ENCODE measurements around the gene PPP1R13B.

Gene PPP1R13B

DNA sequence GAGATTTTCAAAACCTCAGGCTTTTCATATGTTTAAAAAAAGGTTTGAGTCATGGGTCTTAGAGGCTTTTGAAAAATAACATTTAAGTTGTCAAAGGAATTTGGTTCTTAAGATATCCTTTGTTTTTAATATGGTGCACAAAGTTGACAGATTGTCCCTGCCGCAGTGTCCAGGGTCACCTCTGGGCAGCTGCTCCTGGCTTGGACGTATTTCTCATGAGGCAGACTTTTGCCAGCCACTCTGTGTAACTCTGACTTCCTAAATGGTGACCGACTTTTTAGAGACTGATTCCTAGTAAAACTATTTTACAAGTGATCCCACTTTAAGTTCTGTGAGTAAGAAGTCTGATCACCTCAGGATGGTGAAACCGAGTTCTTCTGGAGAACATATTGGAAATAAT, 159.7 kb downstream of the PPP1R13B start:
- TF ChIP-seq, protein P1, sequence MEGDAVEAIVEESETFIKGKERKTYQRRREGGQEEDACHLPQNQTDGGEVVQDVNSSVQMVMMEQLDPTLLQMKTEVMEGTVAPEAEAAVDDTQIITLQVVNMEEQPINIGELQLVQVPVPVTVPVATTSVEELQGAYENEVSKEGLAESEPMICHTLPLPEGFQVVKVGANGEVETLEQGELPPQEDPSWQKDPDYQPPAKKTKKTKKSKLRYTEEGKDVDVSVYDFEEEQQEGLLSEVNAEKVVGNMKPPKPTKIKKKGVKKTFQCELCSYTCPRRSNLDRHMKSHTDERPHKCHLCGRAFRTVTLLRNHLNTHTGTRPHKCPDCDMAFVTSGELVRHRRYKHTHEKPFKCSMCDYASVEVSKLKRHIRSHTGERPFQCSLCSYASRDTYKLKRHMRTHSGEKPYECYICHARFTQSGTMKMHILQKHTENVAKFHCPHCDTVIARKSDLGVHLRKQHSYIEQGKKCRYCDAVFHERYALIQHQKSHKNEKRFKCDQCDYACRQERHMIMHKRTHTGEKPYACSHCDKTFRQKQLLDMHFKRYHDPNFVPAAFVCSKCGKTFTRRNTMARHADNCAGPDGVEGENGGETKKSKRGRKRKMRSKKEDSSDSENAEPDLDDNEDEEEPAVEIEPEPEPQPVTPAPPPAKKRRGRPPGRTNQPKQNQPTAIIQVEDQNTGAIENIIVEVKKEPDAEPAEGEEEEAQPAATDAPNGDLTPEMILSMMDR (IDR thresholded peaks at IDR 0.05) = no peak
- no peak overlapping the region for H3K27ac ChIP-seq
- no peaks in the 10 kb centered on the region for H3K9me3 ChIP-seq
- no peak overlapping the region for H3K4me3 ChIP-seq (ENCODE audit: low read depth in 1 of 2, low read length in 1 of 2)
- no peaks in the 10 kb centered on the region for H3K27me3 ChIP-seq
- peaks cover 91% of the 10 kb centered on the region for H3K36me3 ChIP-seq
- H3K4me1 ChIP-seq (ENCODE audit: control insufficient read depth in 1 of 2, insufficient read depth in 1 of 2, low read depth in 1 of 2, low read length in 1 of 2) = no peaks in the 10 kb centered on the region

DNA sequence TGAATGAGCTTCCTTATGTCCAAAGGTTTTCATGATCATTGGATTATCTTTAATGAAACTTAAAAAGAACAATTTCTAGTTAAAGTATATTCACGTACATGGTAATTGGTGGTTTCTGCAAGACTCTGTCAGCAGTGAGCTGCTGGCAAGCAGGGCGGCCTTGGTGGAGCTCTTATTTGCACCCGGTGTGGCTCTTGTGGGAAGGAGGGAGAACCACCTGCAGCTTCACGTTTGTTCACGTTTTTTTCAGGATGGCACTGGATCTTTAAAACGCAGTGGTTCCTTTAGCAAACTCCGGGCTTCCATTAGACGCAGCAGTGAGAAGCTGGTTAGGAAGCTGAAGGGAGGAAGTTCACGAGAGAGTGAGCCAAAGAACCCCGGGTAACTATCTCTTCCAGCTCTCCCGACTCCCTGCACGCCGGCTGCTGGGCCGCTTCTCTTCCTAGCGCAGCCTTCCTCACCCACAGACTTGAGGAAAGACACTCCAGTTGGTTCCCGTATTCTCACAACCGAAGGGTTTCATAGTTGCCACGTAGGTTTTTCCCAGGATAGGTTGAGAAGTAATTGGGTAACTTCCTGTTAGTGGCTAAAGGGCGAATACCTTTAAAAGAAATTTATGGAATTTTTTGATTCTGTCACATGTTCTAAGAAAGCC, 160.4 kb downstream of the PPP1R13B start:
- peaks cover 89% of the 10 kb centered on the region for H3K36me3 ChIP-seq
- H3K27ac ChIP-seq = no peak overlapping the region
- no peak overlapping the region for H3K4me3 ChIP-seq (ENCODE audit: low read depth in 1 of 2, low read length in 1 of 2)
- H3K9me3 ChIP-seq = no peaks in the 10 kb centered on the region
- H3K27me3 ChIP-seq = no peaks in the 10 kb centered on the region
- H3K4me1 ChIP-seq (ENCODE audit: control insufficient read depth in 1 of 2, insufficient read depth in 1 of 2, low read depth in 1 of 2, low read length in 1 of 2) = no peaks in the 10 kb centered on the region
- TF ChIP-seq, protein P1 (IDR thresholded peaks at IDR 0.05) = no peak

- H3K36me3 ChIP-seq = peaks cover 98% of the 10 kb centered on the region
- no peaks in the 10 kb centered on the region for H3K27me3 ChIP-seq
- H3K9me3 ChIP-seq = no peaks in the 10 kb centered on the region
- TF ChIP-seq, protein P1 (IDR thresholded peaks at IDR 0.05) = no peak
- H3K4me1 ChIP-seq (ENCODE audit: control insufficient read depth in 1 of 2, insufficient read depth in 1 of 2, low read depth in 1 of 2, low read length in 1 of 2) = no peaks in the 10 kb centered on the region
- H3K4me3 ChIP-seq (ENCODE audit: low read depth in 1 of 2, low read length in 1 of 2) = no peak overlapping the region
- no peak overlapping the region for H3K27ac ChIP-seq
These were observed 161.8 kb downstream of the PPP1R13B start for GRCh38 chr14:103685276-103686211.

DNA sequence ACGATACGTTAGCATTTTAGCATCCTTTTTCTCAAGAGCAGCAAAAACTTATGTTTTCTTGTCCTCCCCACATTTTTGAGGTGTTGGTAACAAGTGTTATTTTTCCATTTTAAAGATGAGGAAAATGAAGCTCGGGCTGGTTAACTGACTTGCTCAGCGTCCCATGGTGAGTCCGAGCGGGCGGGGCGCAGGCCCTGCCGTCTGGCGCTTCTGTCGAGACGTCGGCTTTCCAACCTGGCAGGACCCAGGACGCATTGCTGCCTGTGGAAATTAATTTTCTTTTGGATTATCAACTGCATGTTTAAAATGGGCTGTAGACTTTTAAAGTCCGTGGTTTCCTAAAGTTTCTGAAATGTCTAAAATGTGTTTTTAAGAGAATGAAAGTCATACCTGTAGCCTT, 162.5 kb downstream of the PPP1R13B start:
- Histone ChIP-seq H3K4me3 (ENCODE audit: low read depth in 1 of 2, low read length in 1 of 2) (no peak overlapping the region), H3K9me3 (no peaks in the 10 kb centered on the region), H3K36me3 (peaks cover 98% of the 10 kb centered on the region), H3K4me1 (ENCODE audit: control insufficient read depth in 1 of 2, insufficient read depth in 1 of 2, low read depth in 1 of 2, low read length in 1 of 2) (no peaks in the 10 kb centered on the region), H3K27me3 (no peaks in the 10 kb centered on the region), H3K27ac (no peak overlapping the region)
- TF ChIP-seq, protein P1 (IDR thresholded peaks at IDR 0.05) = no peak

- Histone ChIP-seq H3K27ac (no peak overlapping the region), H3K27me3 (no peaks in the 10 kb centered on the region), H3K4me1 (ENCODE audit: control insufficient read depth in 1 of 2, insufficient read depth in 1 of 2, low read depth in 1 of 2, low read length in 1 of 2) (no peaks in the 10 kb centered on the region), H3K4me3 (ENCODE audit: low read depth in 1 of 2, low read length in 1 of 2) (no peak overlapping the region), H3K9me3 (no peaks in the 10 kb centered on the region), H3K36me3 (peaks cover 98% of the 10 kb centered on the region)
- TF ChIP-seq, protein P1 (IDR thresholded peaks at IDR 0.05) = no peak
These were observed 162.9 kb downstream of the PPP1R13B start for GRCh38 chr14:103684471-103684870.
